ENCODE measurements around the gene UBE2E3.
"Not testable (repeated sequence)": the region's sequence is repeated elsewhere in the genome, so short reads cannot be mapped to it uniquely, and the experiment has no call there.

UBE2E3 gene

DNA sequence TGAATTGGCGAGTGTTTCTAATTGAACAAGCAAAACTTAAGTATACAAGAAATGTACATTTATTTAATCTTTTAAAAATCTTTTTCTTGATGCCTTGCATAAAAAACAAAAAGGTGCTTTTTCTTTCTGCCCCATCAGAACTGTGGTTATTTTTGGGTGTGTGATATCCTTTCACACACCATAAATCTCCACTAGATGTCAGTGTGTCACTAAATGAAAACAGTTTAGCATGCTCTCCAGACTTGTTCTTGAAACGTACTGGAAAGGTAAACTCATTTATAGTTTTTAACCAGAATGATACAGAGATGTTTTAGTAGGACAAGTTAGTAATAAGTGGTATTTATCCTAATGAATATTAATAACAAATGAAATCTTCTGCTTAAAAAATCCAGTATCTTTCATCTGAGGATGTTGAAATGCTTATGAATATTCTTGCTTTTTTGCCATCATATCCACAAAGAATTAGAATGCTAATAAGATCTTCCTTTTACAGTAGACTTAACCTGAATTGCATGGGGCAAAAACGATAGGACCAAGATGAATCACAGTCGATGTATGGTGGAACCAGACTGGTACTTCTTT lies 96.8 kb downstream of the UBE2E3 start:
- peak; percentile 80 for DNase-seq

- DNase-seq = no peak
Measured at GRCh38 chr2:181083140-181083539, 102.7 kb downstream of the UBE2E3 start.

- no peak for DNase-seq
Measured at GRCh38 chr2:181085734-181086133, 105.3 kb downstream of the UBE2E3 start.

GRCh38 chr2:181091920-181092319 lies 111.5 kb downstream of the UBE2E3 start:
- DNase-seq = not testable (repeated sequence)

GRCh38 chr2:181095486-181095885 lies 115.1 kb downstream of the UBE2E3 start:
- no peak for DNase-seq

DNA sequence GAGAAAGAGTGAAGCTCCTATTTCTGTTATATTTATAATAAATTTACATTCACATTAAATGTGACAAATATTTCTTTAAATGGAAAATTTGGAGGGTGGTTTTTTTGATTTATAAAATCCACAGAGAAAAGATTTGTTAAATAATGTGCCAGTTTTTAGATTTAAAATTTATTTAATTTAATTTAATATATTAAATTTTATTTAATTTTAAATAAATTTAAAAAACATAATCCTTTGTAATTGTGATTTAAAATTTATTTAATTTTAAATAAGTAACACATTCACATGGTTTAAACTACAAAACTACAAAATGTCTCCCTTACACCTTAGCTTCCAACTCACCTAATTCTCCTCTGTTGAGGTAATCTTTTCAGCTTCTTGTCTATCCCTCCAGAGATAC lies 123.3 kb downstream of the UBE2E3 start:
- no peak for DNase-seq

DNA sequence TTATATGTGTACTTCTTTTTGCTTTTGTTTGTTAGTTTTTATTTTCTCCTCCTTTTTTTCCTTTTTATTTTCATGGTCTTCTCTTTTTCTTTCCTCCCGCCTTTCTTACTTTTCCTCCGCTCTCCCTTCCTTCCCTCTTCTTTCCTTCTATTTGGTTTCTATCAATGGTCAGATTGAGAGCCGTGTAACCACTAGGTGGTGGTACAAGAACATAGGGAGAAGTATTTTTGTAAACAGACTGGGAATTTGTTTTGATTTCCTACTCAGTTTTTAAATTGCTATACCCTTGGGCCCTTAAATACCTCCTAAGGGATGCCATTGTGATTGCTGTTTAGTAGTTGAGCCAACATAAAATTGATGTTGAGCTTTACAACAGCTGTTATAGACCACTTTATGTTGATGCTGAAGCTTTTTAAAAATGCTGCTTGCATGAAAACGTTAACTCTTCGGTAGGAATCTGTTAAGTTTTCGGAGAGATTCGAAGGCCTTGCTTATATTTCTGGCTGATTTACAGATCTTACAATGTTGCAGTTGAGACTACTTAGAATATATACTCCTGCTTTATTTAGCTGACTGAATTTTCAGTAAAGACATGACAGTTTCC lies 124.2 kb downstream of the UBE2E3 start:
- DNase-seq = peak; percentile 83

GRCh38 chr2:181105562-181105961 lies 125.2 kb downstream of the UBE2E3 start:
- DNase-seq = no peak

DNA sequence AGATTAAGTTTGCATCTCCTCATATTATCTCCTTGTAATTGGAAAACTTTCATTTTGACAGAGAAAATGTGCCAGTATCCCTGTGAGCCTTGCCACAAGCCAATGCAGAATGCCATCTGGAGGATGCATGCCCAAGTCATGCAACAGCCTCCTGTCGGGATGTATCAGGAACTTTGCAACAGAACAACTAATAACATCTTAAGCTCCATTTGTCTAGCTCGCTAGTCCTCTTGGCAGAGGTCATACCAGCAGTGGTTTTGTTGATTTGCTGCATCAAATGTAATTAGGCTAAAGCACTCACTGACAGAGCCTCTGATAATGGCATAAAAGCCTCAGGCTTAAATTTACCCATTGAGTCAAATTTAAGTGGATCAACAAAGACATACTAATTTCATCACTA lies 125.8 kb downstream of the UBE2E3 start:
- DNase-seq = peak; percentile 15

GRCh38 chr2:181106789-181107627 lies 126.6 kb downstream of the UBE2E3 start:
- peak; percentile 13 for DNase-seq

GRCh38 chr2:181107628-181107945 lies 127.2 kb downstream of the UBE2E3 start:
- DNase-seq = no peak

- DNase-seq = no peak
Measured at GRCh38 chr2:181111059-181111458, 130.7 kb downstream of the UBE2E3 start.

DNA sequence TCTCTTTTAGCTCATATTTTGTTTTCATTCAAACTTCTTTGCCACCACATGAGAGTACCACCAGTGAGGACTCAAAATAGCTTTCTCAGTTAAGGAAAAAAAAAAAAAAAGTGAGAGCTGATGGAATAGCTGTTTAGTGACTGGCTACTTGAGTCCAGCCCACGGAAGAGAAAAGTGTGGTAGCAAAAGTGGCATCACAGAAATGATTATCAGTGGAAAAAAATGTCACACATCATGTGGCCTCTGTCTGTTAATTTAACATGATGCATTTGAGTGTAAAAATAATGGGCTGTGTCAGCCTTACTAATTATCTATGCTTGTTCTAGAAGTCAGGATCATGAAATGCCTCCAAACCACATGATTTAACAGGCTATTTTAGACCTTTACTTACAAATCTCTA lies 132.5 kb downstream of the UBE2E3 start:
- no peak for DNase-seq
